K562 (cell line): Measurements from ENCODE around the gene CTDSP1. TPM values are rescaled to one million over a fixed set of nuclear protein-coding genes. Genes with fewer than 3 reads are reported as not detected.

ENCODE experiments used
- ATAC-seq: fragments of 200-7000 bp; cut with Tn5 transposase; 3 replicates; pipeline ENCODE4 v1.9.1; 2020; ENCODE audit warnings: moderate library complexity
- BruUV-seq: library from RNA; stranded (reverse); fragments of 400-500 nt; replicated peaks from 2 replicates; lab custom pipeline; 2021; lab: Mats Ljungman, UMichigan
- CTCF ChIA-PET: fragments of 300-600 bp; formaldehyde crosslinking; extraction: SDS; loops from one replicate; lab custom pipeline; 2021; ENCODE audit warnings: low intra/inter-chr PET ratio; lab: Yijun Ruan, JAX
- POLR2A ChIA-PET: fragments of 300-600, 350-650 bp; sonication (Branson Sonifier 250); formaldehyde crosslinking; extraction: SDS; loops from one replicate; lab custom pipeline; 2021; ENCODE audit warnings: antibody characterized with exemption, inconsistent platforms; lab: Yijun Ruan, JAX
- DNase-seq, 4 experiments: peaks; one replicate each; pipeline versions ENCODE4 v3.0.0 to v3.0.0-alpha.2; 2011 to 2018; ENCODE audit warnings: low spot score in 3 of 4, mixed read lengths in 3 of 4; ENCODE audit errors: extremely low read depth in 1 of 4
- FAIRE-seq: peaks from 2 replicates; lab custom pipeline; 2011; peaks lifted over from hg19 to GRCh38; lab: Jason Lieb, UNC
- H2AFZ ChIP-seq: 2 replicates; pipeline ENCODE4 v1.6.0; 2011; ENCODE audit warnings: low read depth, low read length, control low read depth, inconsistent platforms
- H3K27ac ChIP-seq: fragments of 200-600 bp; 3 replicates; pipeline ENCODE4 v1.8.0; 2011; ENCODE audit warnings: low read depth, mild to moderate bottlenecking, control low read depth, inconsistent platforms, low read length, moderate library complexity, mixed read lengths; ENCODE audit errors: extremely low read depth
- H3K27me3 ChIP-seq, 2 experiments: fragments of 300-600 bp in 1 of 2; 2 replicates in 1 of 2; 3 replicates in 1 of 2; pipeline versions ENCODE4 v1.6.0 to v1.8.0; 2011; ENCODE audit warnings: inconsistent platforms in 2 of 2, low read length in 2 of 2, mild to moderate bottlenecking in 1 of 2, mixed read lengths in 1 of 2, moderate library complexity in 1 of 2; ENCODE audit not compliant: control insufficient read depth in 2 of 2, insufficient read depth in 2 of 2
- H3K36me3 ChIP-seq: fragments of 300-600 bp; 3 replicates; pipeline ENCODE4 v1.8.0; 2011; ENCODE audit warnings: mild to moderate bottlenecking, low read length, inconsistent platforms; ENCODE audit not compliant: control insufficient read depth, insufficient read depth
- H3K4me1 ChIP-seq, 2 experiments: fragments of 200-600 bp in 1 of 2; replicated peaks in 1 of 2; 2 replicates in 1 of 2; 3 replicates in 1 of 2; pipeline versions ENCODE4 v1.5.1 to v1.8.0; 2011; ENCODE audit warnings: inconsistent platforms in 2 of 2, low read length in 2 of 2, mild to moderate bottlenecking in 1 of 2, mixed read lengths in 1 of 2, moderate library complexity in 1 of 2; ENCODE audit not compliant: control insufficient read depth in 2 of 2, insufficient read depth in 2 of 2
- H3K4me2 ChIP-seq: 2 replicates; pipeline ENCODE4 v1.6.1; 2011; ENCODE audit warnings: low read length, control low read depth, inconsistent platforms, mixed read lengths; ENCODE audit not compliant: insufficient read depth
- H3K4me3 ChIP-seq: fragments of 200-600 bp; sonication (generic), shearing (Covaris generic); 2 replicates; pipeline ENCODE4 v1.5.1; 2016; ENCODE audit warnings: control low read depth, inconsistent platforms
- H3K79me2 ChIP-seq: fragments of 200-600 bp; 3 replicates; pipeline ENCODE4 v1.8.0; 2011; ENCODE audit warnings: low read length, inconsistent platforms; ENCODE audit not compliant: control insufficient read depth, insufficient read depth
- H3K9ac ChIP-seq, 2 experiments: 2 replicates each; pipeline versions ENCODE4 v1.6.0 to v1.6.1; 2011; ENCODE audit warnings: low read depth in 2 of 2, low read length in 2 of 2, control low read depth in 1 of 2, inconsistent platforms in 1 of 2, mild to moderate bottlenecking in 1 of 2, mixed read lengths in 1 of 2; ENCODE audit not compliant: insufficient read depth in 1 of 2
- H3K9me1 ChIP-seq: one replicate; pipeline ENCODE4 v1.6.0; 2011; ENCODE audit warnings: inconsistent platforms, mild to moderate bottlenecking, low read length, moderate library complexity; ENCODE audit not compliant: control insufficient read depth, insufficient read depth
- H3K9me3 ChIP-seq: replicated peaks from 2 replicates; pipeline ENCODE4 v1.5.1; 2011; ENCODE audit warnings: low read depth, low read length, inconsistent platforms; ENCODE audit not compliant: control insufficient read depth, insufficient read depth
- H4K20me1 ChIP-seq: replicated peaks from 2 replicates; pipeline ENCODE4 v1.6.1; 2011; ENCODE audit warnings: low read length, inconsistent platforms, mixed read lengths; ENCODE audit not compliant: control insufficient read depth, insufficient read depth
- CREB1 ChIP-seq, 2 experiments: sonication (generic) in 1 of 2; formaldehyde crosslinking in 1 of 2; IDR thresholded peaks; 2 replicates each; pipeline versions ENCODE4 v1.6.1 to v1.8.0; 2012 to 2022; ENCODE audit warnings: inconsistent platforms in 1 of 2, mild to moderate bottlenecking in 1 of 2, missing genetic modification reagents in 1 of 2, moderate library complexity in 1 of 2
- NR4A1 ChIP-seq, 2 experiments: fragments of 250-450 bp in 1 of 2; fragments of 450-650 bp in 1 of 2; sonication (Bioruptor Pico) in 1 of 2; IDR thresholded peaks; 2 replicates each; pipeline versions ENCODE4 v1.4.0 to v1.6.1; 2016 to 2020; ENCODE audit warnings: mild to moderate bottlenecking in 2 of 2, missing compliant biosample characterization in 1 of 2, missing genetic modification characterization in 1 of 2, moderate library complexity in 1 of 2
- POLR2H ChIP-seq: IDR thresholded peaks from 2 replicates; pipeline ENCODE4 v1.6.1; 2016; ENCODE audit warnings: missing genetic modification characterization, low read depth, mild to moderate bottlenecking, control low read depth, missing compliant biosample characterization, moderate library complexity
- RCOR1 ChIP-seq, 2 experiments: IDR thresholded peaks; 2 replicates each; pipeline ENCODE4 v1.6.1; 2012; ENCODE audit warnings: low read depth in 2 of 2, low read length in 2 of 2, borderline replicate concordance in 1 of 2, improper control_type of control experiment in 1 of 2
- ZNF589 ChIP-seq: fragments of 200-800 bp; sonication (Bioruptor generic); IDR thresholded peaks from 2 replicates; pipeline ENCODE4 v1.6.1; 2016; ENCODE audit warnings: low read depth, missing genetic modification characterization, missing compliant biosample characterization
- WGBS: fragments of 100-300 bp; shearing (Covaris generic); methylation state at CpG from one replicate; pipeline ENCODE4 v1.1.6; 2016; ENCODE audit warnings: low coverage, mixed read lengths; ENCODE audit not compliant: insufficient coverage; ENCODE audit errors: missing lambda C conversion rate; 5-methylcytosine and 5-hydroxymethylcytosine counted together
- in situ Hi-C: fragments of 300-500 bp; cut with MboI; formaldehyde crosslinking; loops from 4 replicates; pipeline ENCODE4 v1.15.0; 2018; ENCODE audit warnings: inconsistent platforms, mixed read lengths
- intact Hi-C: fragments of 100-400 bp; cut with micrococcal nuclease; formaldehyde crosslinking; loops from 2 replicates; pipeline ENCODE4 v1.14.2; 2022
- polyA plus RNA-seq, 8 experiments: library from polyadenylated mRNA; depleted of rRNA in 4 of 8; stranded (reverse) in 5 of 8; unstranded in 3 of 8; fragments of >200 nt; fragmentation: Nextera tagmentation in 2 of 8; fragmentation: Illumina TruSeq in 1 of 8; extraction: Ambion mirVana in 2 of 8; extraction: Trizol in 1 of 8; gene quantifications; 2 replicates each; pipeline versions ENCODE4 v1.2.1 to v1.2.3, GENCODE V29; 2011 to 2014; ENCODE audit warnings: inconsistent platforms in 1 of 8, missing spikeins in 1 of 8
- total RNA-seq, 7 experiments: library from RNA; depleted of rRNA in 6 of 7; stranded (reverse); fragments of >200 nt in 6 of 7; fragmentation: Illumina TruSeq in 2 of 7; extraction: Trizol in 2 of 7; gene quantifications; 2 replicates each; pipeline versions ENCODE4 v1.2.1 to v1.2.3, GENCODE V29; 2011 to 2021; ENCODE audit warnings: low replicate concordance in 1 of 7

CTDSP1 gene
- total and polyA plus RNA-seq, 9 of the 15 experiments (the other 6 are each of a cell fraction or from before 2014, with no cell fraction given): 2.4 to 74.8 (median 45.8) TPM

GRCh38 chr2:218428846-218429558 is 29.3 kb downstream of the CTDSP1 start:
- intact Hi-C loops: no loop called here
- no peaks in the 10 kb centered on the region for H3K9me3 ChIP-seq
- H3K4me1 ChIP-seq: peaks cover 5 to 37% of the 10 kb centered on the region in 2 experiments
- DNase-seq (no peak), FAIRE-seq (no peak), ATAC-seq (no peak)
- no peak overlapping the region for H3K4me3 ChIP-seq
- in situ Hi-C loops: no loop called here
- no peaks in the 10 kb centered on the region for H3K36me3 ChIP-seq
- no peaks in the 10 kb centered on the region for H3K9me1 ChIP-seq
- POLR2A ChIA-PET: no interaction called here
- BruUV-seq: no TSS peak
- H3K79me2 ChIP-seq: no peaks in the 10 kb centered on the region
- WGBS: 89% methylated on average over 5 of the region's 24 CpGs
- H3K9ac ChIP-seq: no peak overlapping the region
- H3K4me2 ChIP-seq: no peak overlapping the region
- no peak overlapping the region for H3K27ac ChIP-seq
- H2AFZ ChIP-seq: no peak overlapping the region
- TF ChIP-seq RCOR1 (IDR thresholded peaks at IDR 0.05; ENCODE audit: borderline replicate concordance in 1 of 2, low read depth in 2 of 2, low read length in 2 of 2) (no peak), NR4A1 (CRISPR knock-in tag; IDR thresholded peaks at IDR 0.05) (no peak), NR4A1 (tag; IDR thresholded peaks at IDR 0.05) (no peak), POLR2H (tag) (no peak), CREB1 (IDR thresholded peaks at IDR 0.05) (no peak), CREB1 (CRISPR knock-in tag; IDR thresholded peaks at IDR 0.05) (no peak), ZNF589 (CRISPR knock-in tag) (no peak)
- no peaks in the 10 kb centered on the region for H4K20me1 ChIP-seq
- H3K27me3 ChIP-seq: no peaks in the 10 kb centered on the region
- CTCF ChIA-PET: no interaction called here
